Nucleus accumbens (tissue), 56 donors: Measurements from ENCODE around the gene LINGO4.
A peak's percentile ranks its signal among the peaks of the same experiment; 100 is the strongest.

Experiments
- DNase-seq, 56 donors: peaks; one replicate each; lab custom pipeline; 2025; lab: John Stamatoyannopoulos, UW

LINGO4 gene

GRCh38 chr1:151815716-151816327 lies 10.6 kb upstream of the LINGO4 start:
- DNase-seq = no peak

- no peak for DNase-seq
Observed at GRCh38 chr1:151814971-151815545, 9.8 kb upstream of the LINGO4 start.

GRCh38 chr1:151814426-151814825 lies 9.2 kb upstream of the LINGO4 start:
- no peak for DNase-seq

GRCh38 chr1:151813271-151813977 lies 8.2 kb upstream of the LINGO4 start:
- no peak for DNase-seq

- no peak for DNase-seq
Observed at GRCh38 chr1:151811181-151811580, 6.0 kb upstream of the LINGO4 start.

- DNase-seq = no peak
Observed at GRCh38 chr1:151809985-151810556, 4.9 kb upstream of the LINGO4 start.

GRCh38 chr1:151809290-151809984 lies 4.2 kb upstream of the LINGO4 start:
- DNase-seq = no peak

- no peak for DNase-seq
Observed at GRCh38 chr1:151807766-151808165, 2.5 kb upstream of the LINGO4 start.

- no peak for DNase-seq
Observed at GRCh38 chr1:151807131-151807530, 1.9 kb upstream of the LINGO4 start.

- no peak for DNase-seq
Observed at GRCh38 chr1:151806170-151806569, 951 bp upstream of the LINGO4 start.

GRCh38 chr1:151803915-151804314 lies 1.3 kb downstream of the LINGO4 start:
- DNase-seq = no peak

- no peak for DNase-seq
Observed at GRCh38 chr1:151803164-151803563, 2.1 kb downstream of the LINGO4 start.

GRCh38 chr1:151802372-151802771 lies 2.8 kb downstream of the LINGO4 start:
- DNase-seq = no peak

- DNase-seq = no peak
Observed at GRCh38 chr1:151801846-151802245, 3.4 kb downstream of the LINGO4 start.

- no peak for DNase-seq
Observed at GRCh38 chr1:151801310-151801820, 3.9 kb downstream of the LINGO4 start.

- no peak for DNase-seq
Observed at GRCh38 chr1:151800830-151801229, 4.4 kb downstream of the LINGO4 start.

- peak in 35 of 56 donors; percentile 5 to 71 (median 27) for DNase-seq
Observed at GRCh38 chr1:151799179-151800022, 5.8 kb downstream of the LINGO4 start.

GRCh38 chr1:151798571-151798970 lies 6.6 kb downstream of the LINGO4 start:
- no peak for DNase-seq

GRCh38 chr1:151790940-151791651 lies 14.1 kb downstream of the LINGO4 start:
- peak in 4 of 56 donors; percentile 3 to 58 (median 16) for DNase-seq
